ENCODE data around the gene TOB2.

TOB2 gene

GRCh38 chr22:41429232-41429950 is 17.2 kb downstream of the TOB2 start:
- no peak overlapping the region for H3K4me3 ChIP-seq (ENCODE audit: low read depth, low read length)
- TF ChIP-seq CTCF (IDR thresholded peaks at IDR 0.05; ENCODE audit: low read depth, low read length, missing control alignments): no peak
- in situ Hi-C loops (cut with HindIII; ENCODE audit: low sequenced_read_pairs): no loop called here
- no peak for DNase-seq (ENCODE audit: low read depth)

GRCh38 chr22:41425660-41426365 is 20.8 kb downstream of the TOB2 start:
- DNase-seq (ENCODE audit: low read depth): no peak
- no peak overlapping the region for H3K4me3 ChIP-seq (ENCODE audit: low read depth, low read length)
- no peak for TF ChIP-seq CTCF (IDR thresholded peaks at IDR 0.05; ENCODE audit: low read depth, low read length, missing control alignments)
- in situ Hi-C loops (cut with HindIII; ENCODE audit: low sequenced_read_pairs): no loop called here

GRCh38 chr22:41418717-41419116 is 27.9 kb downstream of the TOB2 start:
- no peak for DNase-seq (ENCODE audit: low read depth)
- no peak overlapping the region for H3K4me3 ChIP-seq (ENCODE audit: low read depth, low read length)
- in situ Hi-C loops (cut with HindIII; ENCODE audit: low sequenced_read_pairs): no loop called here
- TF ChIP-seq CTCF (IDR thresholded peaks at IDR 0.05; ENCODE audit: low read depth, low read length, missing control alignments): no peak

- H3K4me3 ChIP-seq (ENCODE audit: low read depth, low read length): no peak overlapping the region
- in situ Hi-C loops (cut with HindIII; ENCODE audit: low sequenced_read_pairs): no loop called here
- no peak for DNase-seq (ENCODE audit: low read depth)
- no peak for TF ChIP-seq CTCF (IDR thresholded peaks at IDR 0.05; ENCODE audit: low read depth, low read length, missing control alignments)
Measured at GRCh38 chr22:41417622-41418390, 28.8 kb downstream of the TOB2 start.

GRCh38 chr22:41415554-41415953 is 31.0 kb downstream of the TOB2 start:
- in situ Hi-C loops (cut with HindIII; ENCODE audit: low sequenced_read_pairs): no loop called here
- DNase-seq (ENCODE audit: low read depth): no peak
- no peak for TF ChIP-seq CTCF (IDR thresholded peaks at IDR 0.05; ENCODE audit: low read depth, low read length, missing control alignments)
- no peak overlapping the region for H3K4me3 ChIP-seq (ENCODE audit: low read depth, low read length)

- no peak for DNase-seq (ENCODE audit: low read depth)
- no peak overlapping the region for H3K4me3 ChIP-seq (ENCODE audit: low read depth, low read length)
- in situ Hi-C loops (cut with HindIII; ENCODE audit: low sequenced_read_pairs): no loop called here
- no peak for TF ChIP-seq CTCF (IDR thresholded peaks at IDR 0.05; ENCODE audit: low read depth, low read length, missing control alignments)
Measured at GRCh38 chr22:41411021-41411851, 35.4 kb downstream of the TOB2 start.

Data from astrocyte of the cerebellum (primary cell).